ENCODE data around the gene GPR137. TPM values are rescaled to one million over a fixed set of nuclear protein-coding genes. Genes with fewer than 3 reads are reported as not detected.

The GPR137 gene
- total and polyA plus RNA-seq, 10 of the 15 experiments (the other 5 are each of a cell fraction or from before 2014, with no cell fraction given) = 0.37 to 29.2 (median 13.8) TPM

- TF ChIP-seq TCF7 (IDR thresholded peaks at IDR 0.05; ENCODE audit: borderline replicate concordance) (no peak), PBX3 (IDR thresholded peaks at IDR 0.05; ENCODE audit: insufficient replicate concordance, low read depth, low read length) (no peak), E2F8 (IDR thresholded peaks at IDR 0.05; ENCODE audit: low read depth, partially characterized antibody) (no peak), MTA3 (IDR thresholded peaks at IDR 0.05; ENCODE audit: borderline replicate concordance, low read length) (no peak), NR2F1 (conservative IDR thresholded peaks at IDR 0.05) (peak; percentile 32; the same call in 1 of the 2 replicates), JUNB (IDR thresholded peaks at IDR 0.05) (no peak), CEBPZ (IDR thresholded peaks at IDR 0.05; ENCODE audit: low read depth, low read length) (no peak), RAD51 (IDR thresholded peaks at IDR 0.05) (no peak), HSF1 (IDR thresholded peaks at IDR 0.05; ENCODE audit: low read depth, low read length) (no peak), PAX5 (IDR thresholded peaks at IDR 0.05; ENCODE audit: borderline replicate concordance, low read depth, low read length) (no peak), ZNF217 (IDR thresholded peaks at IDR 0.05) (no peak), YY1 (IDR thresholded peaks at IDR 0.05; ENCODE audit: low read depth, low read length) (peak; percentile 60; the same call in 1 of the 2 replicates), BRCA1 (IDR thresholded peaks at IDR 0.05; ENCODE audit: low read depth, low read length) (no peak), USF2 (IDR thresholded peaks at IDR 0.05; ENCODE audit: borderline replicate concordance, low read depth, low read length) (no peak), NFXL1 (IDR thresholded peaks at IDR 0.05; ENCODE audit: borderline replicate concordance) (no peak), ZNF274 (IDR thresholded peaks at IDR 0.05; ENCODE audit: insufficient read depth, insufficient read length) (no peak), ATF7 (IDR thresholded peaks at IDR 0.05; ENCODE audit: low read depth) (no peak), CBFB (IDR thresholded peaks at IDR 0.05; ENCODE audit: low read depth) (no peak), RUNX3 (IDR thresholded peaks at IDR 0.05; ENCODE audit: low read length) (no peak), MYB (IDR thresholded peaks at IDR 0.05; ENCODE audit: borderline replicate concordance, low read depth, low read length) (no peak)
These were observed 34.5 kb upstream of the GPR137 start, which contains the start of gene PLCB3 (continued) for GRCh38 chr11:64251016-64251752.
